Measurements from ENCODE around the gene OPCML.
A peak's percentile ranks its signal among the peaks of the same experiment; 100 is the strongest.

The OPCML gene

GRCh38 chr11:133531971-133532651 is at the start of gene OPCML:
Gene OPCML, minus strand, starts transcription at chr11:133532501.
- DNase-seq, result no peak

- no peak for DNase-seq
Observed at GRCh38 chr11:133581091-133581490, 48.8 kb upstream of the OPCML start.

GRCh38 chr11:133579165-133580031 is 47.1 kb upstream of the OPCML start:
- peak; percentile 69 for DNase-seq

- DNase-seq, result no peak
Observed at GRCh38 chr11:133577403-133577802, 45.1 kb upstream of the OPCML start.

- peak; percentile 60 for DNase-seq
Observed at GRCh38 chr11:133576351-133576750, 44.0 kb upstream of the OPCML start.

GRCh38 chr11:133573081-133573480 is 40.8 kb upstream of the OPCML start:
- no peak for DNase-seq

- DNase-seq, result peak; percentile 77
Observed at GRCh38 chr11:133570376-133570775, 38.1 kb upstream of the OPCML start.

- no peak for DNase-seq
Observed at GRCh38 chr11:133563505-133564025, 31.3 kb upstream of the OPCML start.

- DNase-seq, result no peak
Observed at GRCh38 chr11:133560472-133560855, 28.2 kb upstream of the OPCML start.

- DNase-seq, result no peak
Observed at GRCh38 chr11:133559833-133560471, 27.7 kb upstream of the OPCML start.

- DNase-seq, result no peak
Observed at GRCh38 chr11:133559382-133559781, 27.1 kb upstream of the OPCML start.

GRCh38 chr11:133555034-133555433 is 22.7 kb upstream of the OPCML start:
- DNase-seq, result no peak

GRCh38 chr11:133553885-133554740 is 21.8 kb upstream of the OPCML start:
- DNase-seq, result no peak

- DNase-seq, result no peak
Observed at GRCh38 chr11:133552938-133553337, 20.6 kb upstream of the OPCML start.

GRCh38 chr11:133551064-133551463 is 18.8 kb upstream of the OPCML start:
- DNase-seq, result no peak

GRCh38 chr11:133549826-133550225 is 17.5 kb upstream of the OPCML start:
- no peak for DNase-seq

- no peak for DNase-seq
Observed at GRCh38 chr11:133548641-133549040, 16.3 kb upstream of the OPCML start.

- DNase-seq, result no peak
Observed at GRCh38 chr11:133547808-133548494, 15.7 kb upstream of the OPCML start.

- DNase-seq, result no peak
Observed at GRCh38 chr11:133545199-133545803, 13.0 kb upstream of the OPCML start.

GRCh38 chr11:133541720-133542095 is 9.4 kb upstream of the OPCML start:
- no peak for DNase-seq

GRCh38 chr11:133541021-133541719 is 8.9 kb upstream of the OPCML start:
- DNase-seq, result peak; percentile 89
